ENCODE results near the gene ETV2. TPM values are rescaled to one million over a fixed set of nuclear protein-coding genes. Genes with fewer than 3 reads are reported as not detected.

The ETV2 gene
- total and polyA plus RNA-seq, 2 donors (not counting 3 experiments of a cell fraction or from before 2014, with no cell fraction given), result 1.0 to 1.5 TPM

GRCh38 chr19:35620001-35620400 lies 21.5 kb upstream of the ETV2 start:
- Histone ChIP-seq H4K20me1 (replicated peaks; ENCODE audit: control insufficient read depth, extremely low read depth, insufficient read depth, low read length) (no peaks in the 10 kb centered on the region), H3K9ac (replicated peaks; ENCODE audit: extremely low read depth, insufficient read depth, low read length) (no peak overlapping the region), H3K27ac (ENCODE audit: insufficient read depth, low read depth, low read length) (no peak overlapping the region), H3K4me3 (replicated peaks in 1 of 3; ENCODE audit: insufficient read depth in 1 of 3, low read depth in 1 of 3, low read length in 3 of 3) (no peak overlapping the region), H3K9me3 (replicated peaks; ENCODE audit: control insufficient read depth, insufficient read depth, low read length) (no peaks in the 10 kb centered on the region), H3K4me1 (ENCODE audit: control insufficient read depth, extremely low read depth, insufficient read depth, low read length) (no peaks in the 10 kb centered on the region), H2AFZ (ENCODE audit: low read depth, low read length) (no peak overlapping the region), H3K79me2 (ENCODE audit: control insufficient read depth, insufficient read depth, low read length) (no peaks in the 10 kb centered on the region), H3K27me3 (ENCODE audit: control insufficient read depth in 2 of 2, insufficient read depth in 2 of 2, low read length in 2 of 2) (no peaks in the 10 kb centered on the region), H3K9me1 (replicated peaks; ENCODE audit: control insufficient read depth, extremely low read depth, insufficient read depth, low read length) (no peaks in the 10 kb centered on the region), H3K4me2 (ENCODE audit: insufficient read depth, low read length) (no peak overlapping the region), H3K36me3 (ENCODE audit: control insufficient read depth in 2 of 2, extremely low read depth in 1 of 2, insufficient read depth in 2 of 2, low read length in 2 of 2) (peaks cover 0 to 6% of the 10 kb centered on the region in 2 experiments)
- no peak for FAIRE-seq
- intact Hi-C loops (cut with micrococcal nuclease), result no loop called here
- dilution Hi-C loops (cut with MboI; ENCODE audit: extremely low pct_ligation_motif_present, low sequenced_read_pairs), result no loop called here
- DNase-seq (ENCODE audit: low read depth, low spot score), result no peak
- ChIA-PET POLR2A (no interaction called here), CTCF (no interaction called here)
- TF ChIP-seq CTCF (IDR thresholded peaks at IDR 0.05; ENCODE audit: extremely low read depth in 1 of 2, insufficient read depth in 1 of 2, low read depth in 1 of 2, low read length in 2 of 2) (no peak), POLR2A (IDR thresholded peaks at IDR 0.05; ENCODE audit: low read depth, low read length) (no peak), MAX (IDR thresholded peaks at IDR 0.05; ENCODE audit: insufficient read depth, insufficient read length) (no peak), JUN (IDR thresholded peaks at IDR 0.05; ENCODE audit: borderline replicate concordance, insufficient read depth, insufficient read length, low read depth) (no peak), FOS (IDR thresholded peaks at IDR 0.05; ENCODE audit: borderline replicate concordance, insufficient read depth, low read length) (no peak), EZH2 (IDR thresholded peaks at IDR 0.05; ENCODE audit: borderline replicate concordance, low read depth, low read length, severe bottlenecking) (no peak), POLR2AphosphoS5 (IDR thresholded peaks at IDR 0.05; ENCODE audit: insufficient read depth, low read depth, low read length) (no peak)
- BruUV-seq (replicated peaks), result no TSS peak
